ENCODE data around the gene MRPL37.
"Not testable (repeated sequence)": the region's sequence is repeated elsewhere in the genome, so short reads cannot be mapped to it uniquely, and the experiment has no call there.

MRPL37 gene

GRCh38 chr1:54220004-54220811 is 20.2 kb downstream of the MRPL37 start:
- no peak for DNase-seq

DNA sequence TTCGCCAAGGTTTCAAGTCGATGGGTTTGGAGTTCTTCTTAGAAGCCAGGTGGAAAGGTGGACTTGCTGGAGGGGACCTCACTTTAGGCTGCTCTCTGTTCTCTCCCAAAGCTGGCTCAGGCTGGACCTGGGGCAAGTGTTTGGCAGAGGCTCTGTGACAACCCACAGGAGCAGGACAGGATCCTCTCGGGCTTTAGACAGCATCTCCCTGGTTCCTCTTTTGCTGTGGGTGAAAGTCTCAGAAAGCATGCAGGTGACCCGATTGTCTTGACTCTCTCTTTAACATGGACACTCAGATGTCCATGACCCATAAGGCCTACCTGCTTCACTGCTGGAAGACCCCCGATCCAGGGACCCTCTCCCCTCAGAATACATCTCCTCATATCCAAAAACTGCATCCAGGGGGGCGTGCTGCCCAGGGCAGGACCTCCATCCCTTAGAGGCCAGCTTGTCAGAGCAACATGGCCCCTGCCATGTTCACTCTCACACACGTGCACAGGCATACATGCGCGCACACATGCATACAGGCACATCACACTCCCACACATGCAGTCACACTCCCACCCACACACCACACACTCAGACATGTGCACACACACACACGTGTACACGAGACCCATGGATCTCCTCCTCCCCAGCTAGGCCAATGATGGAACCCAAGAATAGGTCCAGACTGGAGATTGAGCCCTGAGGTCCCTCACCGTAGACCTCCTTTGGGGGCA is 21.3 kb downstream of the MRPL37 start:
- no peak for DNase-seq

- no peak for DNase-seq
Observed at GRCh38 chr1:54221867-54222484, 22.0 kb downstream of the MRPL37 start.

GRCh38 chr1:54222711-54223110 is 22.7 kb downstream of the MRPL37 start:
- DNase-seq, result no peak

GRCh38 chr1:54223441-54224202 is 23.7 kb downstream of the MRPL37 start:
- no peak for DNase-seq

GRCh38 chr1:54224233-54224632 is 24.3 kb downstream of the MRPL37 start:
- DNase-seq, result no peak

- no peak for DNase-seq
Observed at GRCh38 chr1:54225378-54225777, 25.4 kb downstream of the MRPL37 start.

- DNase-seq, result no peak
Observed at GRCh38 chr1:54225986-54226559, 26.1 kb downstream of the MRPL37 start.

DNA sequence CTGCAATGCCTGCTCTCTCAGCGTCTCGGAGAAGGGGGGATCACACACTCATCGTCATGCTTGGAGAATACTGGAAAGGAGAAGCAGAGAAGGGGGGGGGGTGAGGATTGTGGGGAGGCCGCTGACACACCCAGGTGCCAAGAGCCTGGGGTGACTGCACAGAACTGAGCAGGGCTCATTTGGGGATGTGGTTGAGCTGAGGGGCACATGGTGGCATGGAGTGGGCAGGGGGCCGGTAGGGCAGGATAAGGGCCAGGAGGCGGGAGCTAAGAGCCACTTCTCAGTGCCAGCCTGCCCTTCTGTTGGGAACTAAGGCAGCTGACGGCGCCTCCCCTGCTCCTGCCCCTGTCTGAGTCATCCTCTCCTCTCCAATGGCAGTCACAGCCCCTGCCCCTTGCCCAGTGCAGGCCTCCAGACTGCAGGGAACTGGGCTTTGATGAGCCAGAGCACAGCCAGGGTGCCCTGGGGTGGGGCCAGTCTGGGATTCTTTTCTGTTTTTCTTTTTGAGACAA is 27.2 kb downstream of the MRPL37 start:
- no peak for DNase-seq

- DNase-seq, result no peak
Observed at GRCh38 chr1:54227891-54228310, 27.9 kb downstream of the MRPL37 start.

- no peak for DNase-seq
Observed at GRCh38 chr1:54228638-54229079, 28.7 kb downstream of the MRPL37 start.

DNA sequence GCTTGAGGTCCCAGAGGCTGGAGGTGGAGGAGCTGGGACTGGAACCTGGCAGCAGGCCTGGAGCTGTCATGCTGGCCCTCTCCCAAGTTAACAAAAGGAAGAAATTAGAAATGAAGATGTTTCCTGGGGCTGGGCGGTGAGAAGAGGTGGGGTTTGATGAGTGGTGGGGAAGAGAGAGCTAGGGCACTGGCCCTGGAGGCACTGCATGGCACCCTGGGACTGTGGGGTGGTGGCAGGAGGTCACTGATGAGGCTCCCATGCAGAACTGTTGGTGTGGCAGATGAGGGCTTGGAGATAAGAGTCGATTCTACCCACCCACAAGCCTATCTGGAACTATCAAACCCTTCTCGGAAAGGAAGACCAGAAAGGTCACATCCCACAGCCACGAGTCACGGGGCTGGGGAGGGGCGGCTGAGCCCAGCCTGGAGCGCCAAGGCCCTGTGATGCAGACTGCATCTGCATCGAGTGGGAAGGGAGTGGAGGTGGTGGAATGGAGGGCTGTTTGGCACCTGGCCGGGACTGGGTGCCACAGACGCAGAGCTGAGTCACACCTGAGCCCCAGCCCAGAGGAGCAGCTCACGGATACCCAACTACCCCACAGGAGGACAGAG is 29.4 kb downstream of the MRPL37 start:
- DNase-seq, result no peak

DNA sequence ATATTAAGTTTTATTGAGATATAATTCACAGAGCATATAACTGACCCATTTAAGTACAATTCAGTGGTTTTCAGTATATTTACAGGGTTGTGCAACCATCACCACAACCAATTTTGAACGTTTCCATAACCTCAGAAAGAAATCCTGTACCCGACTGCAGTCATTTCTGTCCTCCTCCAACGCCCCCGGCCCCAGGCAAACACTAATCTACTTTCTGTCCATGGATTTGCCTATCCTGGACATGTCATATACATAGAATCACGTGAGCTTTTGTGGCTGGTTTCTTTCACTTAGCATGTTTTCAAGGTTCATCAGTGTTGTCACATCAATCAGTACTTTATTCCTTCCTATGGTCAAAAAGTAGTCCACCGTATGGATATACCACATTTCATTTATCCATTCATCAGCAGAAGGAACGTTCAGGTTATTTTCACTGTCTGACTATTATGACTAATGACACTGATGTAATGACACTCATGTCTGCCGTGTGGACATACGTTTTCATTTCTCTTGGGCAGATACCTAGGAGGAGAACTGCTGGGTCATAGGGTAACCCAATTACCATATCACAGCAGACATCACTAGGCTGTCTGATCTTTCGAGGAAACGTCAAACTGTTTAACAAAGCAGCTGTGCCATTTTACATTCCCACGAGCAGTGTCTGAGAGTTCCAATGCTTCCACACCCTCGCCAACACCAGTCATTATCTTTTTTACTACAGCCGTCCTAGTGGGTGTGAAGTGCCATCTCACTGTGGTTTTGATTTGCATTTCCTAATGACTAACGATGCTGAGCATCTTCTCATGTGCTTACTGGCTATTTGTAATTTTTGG is 30.8 kb downstream of the MRPL37 start:
- DNase-seq, result no peak

GRCh38 chr1:54233196-54233595 is 33.2 kb downstream of the MRPL37 start:
- not testable (repeated sequence) for DNase-seq

DNA sequence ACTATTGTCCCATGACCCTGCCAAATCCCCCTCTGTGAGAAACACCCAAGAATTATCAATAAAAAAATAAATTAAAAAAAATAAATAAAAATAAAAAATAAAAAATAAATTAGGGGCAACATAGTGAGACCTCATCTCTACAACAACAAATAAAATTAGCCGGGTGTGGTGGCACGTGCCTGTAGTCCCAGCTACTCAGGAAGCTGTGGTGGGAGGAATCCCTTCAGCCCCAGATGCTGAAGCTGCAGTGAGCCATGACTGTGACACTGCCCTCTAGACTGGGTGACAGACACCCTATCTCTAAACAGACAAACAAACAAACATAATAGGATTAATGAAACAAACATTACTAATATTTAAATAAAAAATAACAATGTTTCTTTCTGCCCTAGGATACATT is 34.3 kb downstream of the MRPL37 start:
- DNase-seq, result no peak

- no peak for DNase-seq
Observed at GRCh38 chr1:54237586-54237985, 37.6 kb downstream of the MRPL37 start.

- DNase-seq, result no peak
Observed at GRCh38 chr1:54238353-54239034, 38.5 kb downstream of the MRPL37 start.

DNA sequence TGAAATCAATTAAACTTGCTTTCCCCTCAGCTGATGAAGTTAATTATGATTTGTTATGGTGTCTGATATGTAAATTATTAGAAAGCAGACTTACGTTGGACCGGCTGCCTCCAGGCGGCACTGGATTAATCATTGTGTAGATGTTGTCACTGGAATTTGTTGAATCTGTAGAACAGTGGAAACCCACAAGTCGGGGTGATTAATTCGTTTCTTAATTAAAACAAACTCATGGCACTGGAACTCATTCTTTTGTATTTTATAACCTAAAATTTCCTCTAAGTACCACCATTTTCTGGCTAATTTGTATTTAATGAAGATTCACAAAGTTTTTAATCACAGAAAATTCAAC is 39.0 kb downstream of the MRPL37 start:
- DNase-seq, result no peak

GRCh38 chr1:54239631-54240031 is 39.7 kb downstream of the MRPL37 start:
- DNase-seq, result no peak

DNA sequence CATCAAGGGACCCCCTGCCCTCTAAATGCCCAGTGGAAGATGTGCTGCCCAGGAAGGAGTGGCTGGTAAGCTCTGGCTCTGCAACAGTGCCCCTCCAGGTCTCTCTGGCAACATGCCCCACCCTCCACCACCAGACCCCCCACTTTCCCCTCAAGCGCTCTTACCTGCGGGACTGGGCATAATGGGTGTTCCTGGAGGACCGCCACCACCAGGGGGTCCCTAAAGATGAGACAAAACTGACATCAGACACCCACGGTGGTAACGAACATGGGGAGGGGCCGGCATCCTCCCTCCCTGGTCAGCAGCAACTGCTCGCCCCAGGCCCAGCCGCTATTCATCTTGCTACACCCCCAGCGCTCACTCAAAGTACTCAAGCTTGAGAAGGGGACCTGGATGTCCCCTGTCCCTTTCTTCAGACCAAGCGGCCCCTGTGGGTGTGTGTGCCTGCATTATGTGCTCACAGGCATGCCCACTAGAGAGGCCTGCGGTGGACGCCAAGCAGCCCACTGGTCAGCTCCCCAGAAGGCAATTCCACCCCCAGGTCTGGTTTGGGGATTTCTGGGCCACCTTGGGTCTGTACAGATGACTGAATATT is 40.9 kb downstream of the MRPL37 start:
- DNase-seq, result no peak
